ENCODE measurements around the gene DOCK4.

- no peak for TF ChIP-seq JUN (CRISPR knock-in tag; IDR thresholded peaks at IDR 0.05)
- no peak for TF ChIP-seq CTCF (IDR thresholded peaks at IDR 0.05)
- no peak for TF ChIP-seq ARID4B (CRISPR knock-in tag; IDR thresholded peaks at IDR 0.05; ENCODE audit: borderline replicate concordance)
- no peak for TF ChIP-seq USF1 (CRISPR knock-in tag; IDR thresholded peaks at IDR 0.05)
- TF ChIP-seq ATF2 (CRISPR knock-in tag; IDR thresholded peaks at IDR 0.05; ENCODE audit: borderline replicate concordance, low read depth), result no peak
- no peak for TF ChIP-seq HMGXB4 (CRISPR knock-in tag; IDR thresholded peaks at IDR 0.05)
- no peak for TF ChIP-seq E2F5 (CRISPR knock-in tag; IDR thresholded peaks at IDR 0.05)
- no peak for TF ChIP-seq ZBTB21 (CRISPR knock-in tag; IDR thresholded peaks at IDR 0.05; ENCODE audit: borderline replicate concordance)
- no peak for TF ChIP-seq SP1 (CRISPR knock-in tag; conservative IDR thresholded peaks at IDR 0.05)
- TF ChIP-seq ATF3 (CRISPR knock-in tag; conservative IDR thresholded peaks at IDR 0.05), result no peak
- TF ChIP-seq E2F4 (CRISPR knock-in tag; IDR thresholded peaks at IDR 0.05; ENCODE audit: borderline replicate concordance, low read depth), result no peak
- TF ChIP-seq FOXJ3 (CRISPR knock-in tag; IDR thresholded peaks at IDR 0.05; ENCODE audit: borderline replicate concordance), result no peak
These were observed 207.9 kb downstream of the DOCK4 start for GRCh38 chr7:111998326-111998725.
